Right lung (tissue), 5 donors: ENCODE measurements around the gene BNC2. TPM values are rescaled to one million over a fixed set of nuclear protein-coding genes. Genes with fewer than 3 reads are reported as not detected.
"Not testable (repeated sequence)": the region's sequence is repeated elsewhere in the genome, so short reads cannot be mapped to it uniquely, and the experiment has no call there.

ENCODE experiments used
- DNase-seq, 2 donors: peaks; one replicate each; pipeline ENCODE4 v3.0.0-alpha.2; 2013
- polyA plus RNA-seq, 5 donors: library from polyadenylated mRNA; unstranded; fragments of 120-200 nt; gene quantifications; one replicate each; pipeline versions ENCODE4 v1.2.1 to v1.2.3, GENCODE V29; 2013; ENCODE audit warnings: inconsistent platforms in 1 of 5, low replicate concordance in 1 of 5; ENCODE audit not compliant: insufficient read length in 5 of 5, insufficient read depth in 1 of 5

Gene BNC2
- polyA plus RNA-seq, 5 donors, result 7.4 to 14.2 (median 12.2) TPM

DNA sequence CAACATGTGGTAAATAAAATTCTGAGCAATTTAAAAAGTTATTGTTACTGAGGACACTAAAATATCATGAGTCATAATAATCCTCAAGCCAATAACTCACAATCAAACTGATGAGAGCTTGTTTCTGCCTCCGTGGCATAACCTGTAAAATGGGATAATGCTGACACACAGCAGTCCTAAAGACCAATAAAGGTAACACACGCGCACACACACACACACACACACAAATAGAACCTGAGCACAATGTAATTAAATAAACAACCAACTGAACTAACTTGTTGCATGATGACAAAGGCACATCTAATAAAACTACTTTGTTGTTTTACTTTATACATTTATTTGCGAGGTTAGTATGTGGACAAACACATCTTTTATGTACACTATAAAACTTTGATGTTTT, 358.2 kb downstream of the BNC2 start:
- no peak for DNase-seq

DNA sequence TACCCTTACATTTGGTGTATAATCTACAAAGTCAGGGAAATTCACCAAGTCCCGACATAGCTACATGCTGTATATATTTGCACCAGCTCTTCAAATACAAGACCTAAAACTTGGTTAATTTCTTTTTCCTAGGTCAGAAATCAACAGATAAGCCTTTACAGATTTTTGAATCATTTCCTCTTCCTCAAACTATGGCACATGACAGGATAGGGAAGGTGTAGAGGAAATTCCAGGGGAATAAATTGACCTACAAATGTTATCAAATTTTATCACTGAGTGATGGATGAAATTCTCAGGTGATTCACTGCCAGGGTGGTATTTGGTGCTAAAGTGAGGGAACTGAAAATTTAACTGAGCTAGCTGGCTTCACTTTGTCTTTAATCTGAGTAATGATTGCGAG, 360.0 kb downstream of the BNC2 start:
- no peak for DNase-seq

DNA sequence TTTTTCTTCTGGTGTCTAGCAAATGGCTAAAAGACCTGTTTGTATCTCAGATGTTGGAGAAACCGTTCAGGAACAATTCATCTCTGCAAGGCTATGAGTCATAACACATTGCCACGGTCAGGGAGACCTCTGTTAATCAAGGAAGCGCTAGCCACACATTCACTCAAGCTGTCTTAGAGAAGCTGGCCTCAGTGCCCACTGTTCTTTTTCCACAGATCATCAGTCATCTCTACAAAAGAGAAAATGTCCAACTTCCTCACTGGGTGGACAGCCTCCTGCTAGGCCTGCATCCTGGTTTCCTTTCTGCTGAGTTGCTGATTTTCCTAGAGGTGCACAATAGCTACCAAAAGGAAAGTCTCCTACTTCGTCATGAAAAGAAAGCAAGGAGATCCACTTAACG, 360.5 kb downstream of the BNC2 start:
- no peak for DNase-seq

DNA sequence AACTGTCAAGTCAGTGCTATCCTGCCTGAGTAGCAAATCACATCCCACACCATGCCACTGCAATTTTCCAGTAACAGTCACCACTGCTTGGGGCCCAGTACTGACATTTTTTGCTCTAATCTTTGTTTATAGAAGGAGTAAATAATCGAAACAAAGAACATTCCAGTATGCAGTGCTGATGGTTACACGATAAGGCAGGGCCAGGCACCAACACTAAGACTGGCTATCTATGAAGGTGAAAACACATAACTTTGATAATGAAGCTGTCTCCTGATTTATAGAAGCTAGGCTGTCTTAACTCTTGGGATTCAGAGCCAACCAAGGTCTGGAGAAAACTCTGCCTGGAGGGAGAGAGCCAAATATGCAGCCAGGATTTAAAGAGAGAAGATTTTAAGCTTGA, 365.3 kb downstream of the BNC2 start:
- peak in 1 of 2 donors; percentile 24 for DNase-seq

DNA sequence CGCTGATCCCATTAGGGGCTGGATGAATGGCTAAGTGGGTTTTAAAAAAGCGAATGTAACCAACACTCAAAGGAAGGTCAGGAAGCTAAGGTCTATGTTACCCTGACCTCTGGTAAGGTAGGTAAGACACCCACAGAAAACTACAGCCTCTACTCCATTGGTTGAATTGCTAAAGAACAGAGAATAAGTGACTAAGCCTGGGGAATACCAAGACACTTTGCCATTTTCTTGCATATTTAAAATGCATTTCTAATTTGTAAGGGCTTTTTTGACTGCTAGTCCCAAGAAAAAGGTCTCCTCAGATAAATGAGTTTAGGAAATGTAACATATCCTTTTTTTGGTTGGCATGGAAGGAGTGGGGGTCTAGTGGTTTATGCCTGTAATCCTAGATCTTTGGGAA, 368.7 kb downstream of the BNC2 start:
- DNase-seq, result no peak

GRCh38 chr9:16501141-16501540, 369.3 kb downstream of the BNC2 start:
- DNase-seq, result no peak

DNA sequence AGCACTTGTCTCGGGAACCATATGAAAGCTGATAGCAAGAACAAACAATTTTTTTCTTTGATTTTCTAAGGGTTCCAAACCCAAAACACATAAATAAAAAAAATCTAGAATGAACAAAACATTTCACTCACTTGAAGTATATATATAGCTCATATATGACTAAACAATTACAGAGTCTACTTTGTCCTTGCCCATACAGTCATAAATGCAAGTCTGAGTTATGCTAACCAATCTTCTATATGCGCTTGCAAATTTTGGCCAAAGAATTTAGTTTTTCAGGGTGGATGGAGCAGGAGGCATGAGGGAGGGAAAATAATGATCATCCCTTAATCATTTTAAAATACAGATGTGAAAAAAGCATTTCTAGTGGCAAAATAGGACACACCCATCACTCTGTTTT, 370.1 kb downstream of the BNC2 start:
- no peak for DNase-seq

- no peak for DNase-seq
These were observed 370.6 kb downstream of the BNC2 start for GRCh38 chr9:16499892-16500291.

DNA sequence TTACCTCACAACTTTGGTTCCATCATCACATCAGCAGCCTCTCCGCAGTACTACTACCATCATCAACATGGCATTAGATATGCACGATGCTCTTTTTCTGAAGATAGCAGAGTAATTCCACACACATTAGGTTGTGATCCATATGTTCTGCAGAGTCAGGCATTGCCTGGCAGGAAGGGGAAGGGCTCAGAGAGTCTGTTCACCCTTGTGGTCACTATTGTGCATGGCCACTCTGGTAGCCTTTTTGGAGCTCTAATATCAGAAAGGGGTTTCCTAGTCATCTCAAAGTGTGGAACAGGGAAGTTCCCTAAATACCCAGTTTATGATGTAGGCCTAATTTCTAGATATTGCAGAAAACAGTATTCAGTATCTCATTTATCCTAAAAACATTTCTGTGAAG, 373.6 kb downstream of the BNC2 start:
- DNase-seq, result no peak

DNA sequence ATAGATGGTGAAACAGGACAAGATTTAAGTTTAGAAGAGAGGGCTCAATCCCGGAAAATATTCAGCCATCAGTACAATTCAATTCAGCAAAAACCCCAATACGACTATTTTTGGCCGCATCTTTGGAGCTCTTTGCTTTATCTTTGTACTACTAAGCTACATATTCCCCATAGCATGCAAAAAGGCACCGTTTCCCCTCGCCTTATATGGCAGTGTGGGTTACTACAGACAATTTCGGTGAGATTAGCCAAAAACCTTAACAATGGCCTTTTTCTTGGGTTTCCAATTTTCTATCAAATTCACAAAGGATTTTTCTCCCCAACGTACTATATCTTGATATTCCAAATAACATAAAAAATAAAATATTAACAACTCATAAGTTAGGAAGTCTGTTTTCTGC, 382.6 kb downstream of the BNC2 start:
- DNase-seq, result no peak

GRCh38 chr9:16485575-16486321, 384.7 kb downstream of the BNC2 start:
- no peak for DNase-seq

GRCh38 chr9:16485160-16485559, 385.3 kb downstream of the BNC2 start:
- no peak for DNase-seq

DNA sequence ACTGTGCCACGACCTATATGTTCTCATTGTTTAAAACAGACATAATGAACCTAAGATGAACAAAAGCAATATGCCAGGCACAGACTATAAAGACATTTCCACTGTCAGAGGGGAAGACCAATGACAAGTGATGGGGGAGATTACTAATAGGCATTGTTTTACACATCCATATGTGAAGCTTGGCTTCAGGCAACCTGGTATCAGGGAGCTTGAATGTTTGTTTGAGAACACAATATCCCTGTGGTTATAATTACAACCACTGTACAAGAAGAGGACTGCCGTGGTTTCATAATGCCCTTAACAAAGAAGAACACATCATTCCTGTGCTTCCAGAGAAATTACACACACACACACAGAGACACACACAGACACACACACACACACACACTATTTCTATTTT, 385.7 kb downstream of the BNC2 start:
- no peak for DNase-seq

GRCh38 chr9:16484180-16484579, 386.3 kb downstream of the BNC2 start:
- no peak for DNase-seq

- DNase-seq, result no peak
These were observed 387.7 kb downstream of the BNC2 start for GRCh38 chr9:16482764-16483163.

DNA sequence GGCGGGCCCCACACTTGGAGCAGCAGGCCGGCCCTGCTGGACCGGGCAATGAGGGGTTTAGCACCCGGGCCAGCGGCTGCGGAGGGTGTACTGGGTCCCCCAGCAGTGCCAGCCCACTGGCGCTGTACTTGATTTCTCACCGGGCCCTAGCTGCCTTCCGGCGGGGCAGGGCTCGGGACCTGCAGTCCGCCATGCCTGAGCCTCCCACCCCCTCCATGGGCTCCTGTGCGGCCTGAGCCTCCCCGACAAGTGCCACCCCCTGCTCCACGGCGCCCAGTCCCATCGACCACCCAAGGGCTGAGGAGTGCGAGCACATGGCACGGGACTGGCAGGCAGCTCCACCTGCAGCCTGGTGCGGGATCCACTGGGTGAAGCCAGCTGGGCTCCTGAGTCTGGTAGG, 389.9 kb downstream of the BNC2 start:
- DNase-seq, result not testable (repeated sequence)

DNA sequence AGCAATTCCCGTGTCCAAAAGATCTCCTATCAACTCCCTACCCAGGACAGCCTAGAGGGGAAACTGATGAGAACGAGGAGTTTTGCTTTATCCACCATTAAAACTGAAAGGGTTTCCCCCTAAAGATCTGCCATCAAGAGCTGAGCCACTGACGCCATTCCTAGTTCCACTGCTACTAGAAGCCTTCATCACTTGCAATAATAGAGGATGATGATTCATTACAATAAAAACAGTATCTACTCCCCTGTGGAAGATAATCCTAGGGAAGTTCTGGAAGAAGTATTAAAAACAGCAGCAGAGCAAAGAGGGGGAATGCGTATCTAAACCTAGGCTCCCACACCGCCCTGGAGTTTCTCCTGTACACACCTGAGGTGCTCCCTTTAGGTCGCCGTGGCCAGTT, 394.5 kb downstream of the BNC2 start:
- no peak for DNase-seq

- no peak for DNase-seq
These were observed 395.2 kb downstream of the BNC2 start for GRCh38 chr9:16475257-16475656.

DNA sequence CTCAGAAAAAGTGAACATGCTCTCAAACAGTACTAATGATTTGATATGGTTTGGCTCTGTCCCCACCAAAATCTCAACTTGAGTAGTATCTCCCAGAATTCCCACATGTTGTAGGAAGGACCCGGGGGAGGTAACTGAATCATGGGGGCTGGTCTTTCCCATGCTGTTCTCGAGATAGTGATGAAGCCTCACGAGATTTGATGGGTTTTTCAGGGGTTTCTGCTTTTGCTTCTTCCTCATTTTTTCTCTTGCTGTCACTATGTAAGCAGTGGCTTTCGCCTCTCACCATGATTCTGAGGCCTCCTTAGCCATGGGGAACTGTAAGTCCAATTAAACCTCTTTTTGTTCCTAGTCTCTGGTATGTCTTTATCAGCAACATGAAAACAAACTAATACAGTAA, 401.3 kb downstream of the BNC2 start:
- DNase-seq, result no peak

GRCh38 chr9:16461851-16462250, 408.6 kb downstream of the BNC2 start:
- no peak for DNase-seq

DNA sequence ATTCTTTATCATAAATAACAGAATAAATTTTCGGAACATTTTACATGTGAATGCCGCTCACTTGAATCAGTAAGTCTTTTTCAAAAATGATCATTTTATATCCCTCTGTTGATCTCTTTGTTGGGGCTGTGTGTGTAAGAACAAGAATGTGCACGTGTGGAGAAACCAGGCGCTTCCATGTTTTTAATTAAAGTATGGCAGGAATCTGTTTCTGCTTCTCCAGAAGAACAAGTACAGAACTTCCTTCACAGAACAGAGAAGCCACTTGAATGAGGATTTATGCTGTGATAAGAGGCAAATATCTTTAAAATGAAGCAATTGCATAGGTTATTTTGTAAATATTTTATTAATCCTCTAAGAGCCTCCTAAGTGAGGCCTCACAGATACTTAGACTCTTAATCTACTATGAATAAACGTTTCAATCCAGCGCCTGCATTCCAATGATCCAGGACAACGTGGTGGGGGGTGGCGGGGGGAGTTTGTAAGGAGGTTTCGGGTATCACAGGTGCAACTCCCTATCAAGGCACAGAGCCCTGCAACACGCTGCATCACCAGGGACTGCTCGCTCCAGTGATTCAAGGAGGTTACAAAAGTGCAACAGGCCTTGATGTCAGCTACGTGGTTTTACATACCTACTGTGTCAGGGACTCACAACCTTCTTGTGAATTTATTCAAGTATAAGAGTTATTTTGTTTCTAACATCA, 409.2 kb downstream of the BNC2 start:
- no peak for DNase-seq

- no peak for DNase-seq
These were observed 409.8 kb downstream of the BNC2 start for GRCh38 chr9:16460696-16461095.

DNA sequence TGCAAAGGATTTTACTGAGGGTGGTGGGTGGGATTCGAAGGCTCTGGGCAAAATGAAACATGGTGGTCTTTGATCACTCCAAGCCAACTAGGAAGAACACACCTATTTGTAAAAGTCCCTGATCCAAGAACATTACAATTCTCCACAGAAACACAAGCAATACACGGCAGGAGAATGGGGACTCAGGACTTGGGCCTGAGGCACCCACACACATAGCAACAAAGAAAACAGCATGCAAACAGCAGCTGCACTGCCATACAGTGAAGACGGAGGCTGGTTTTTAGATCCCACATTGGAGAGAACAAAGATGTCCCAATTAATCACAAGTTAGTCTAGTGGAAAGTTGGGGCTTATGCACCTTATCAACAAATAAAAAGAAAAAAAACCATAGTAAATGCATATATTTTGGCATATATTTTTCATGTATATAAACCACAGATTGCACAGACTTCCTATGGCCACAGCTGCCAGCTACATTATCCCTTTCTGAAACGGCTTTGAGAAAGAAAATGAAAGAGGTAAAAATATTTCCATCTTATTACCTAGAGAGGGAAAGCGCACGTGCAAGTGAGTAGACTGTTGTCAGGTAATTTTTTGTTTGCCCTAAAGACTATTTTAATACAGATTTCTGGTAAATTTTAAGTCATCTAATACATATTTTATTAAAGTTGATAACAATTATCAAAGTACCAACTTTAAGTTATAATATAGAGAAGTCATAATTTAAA, 410.9 kb downstream of the BNC2 start:
- no peak for DNase-seq
